NCI-H526 treated with DMSO at 0.1 percent for 48 hours (cell line): ENCODE results near the gene IMMP1L.

Source experiments
- DNase-seq: peaks from one replicate; lab custom pipeline; 2025; lab: John Stamatoyannopoulos, UW

Gene IMMP1L

GRCh38 chr11:31387379-31387778 lies 122.0 kb downstream of the IMMP1L start:
- no peak for DNase-seq

- no peak for DNase-seq
Observed at GRCh38 chr11:31383116-31383515, 126.3 kb downstream of the IMMP1L start.
